ENCODE measurements around the gene CSNK1G3. TPM values are rescaled to one million over a fixed set of nuclear protein-coding genes. Genes with fewer than 3 reads are reported as not detected.

Gene CSNK1G3
- total RNA-seq, 1 experiment from 2014 or later, result 48.3 TPM

DNA sequence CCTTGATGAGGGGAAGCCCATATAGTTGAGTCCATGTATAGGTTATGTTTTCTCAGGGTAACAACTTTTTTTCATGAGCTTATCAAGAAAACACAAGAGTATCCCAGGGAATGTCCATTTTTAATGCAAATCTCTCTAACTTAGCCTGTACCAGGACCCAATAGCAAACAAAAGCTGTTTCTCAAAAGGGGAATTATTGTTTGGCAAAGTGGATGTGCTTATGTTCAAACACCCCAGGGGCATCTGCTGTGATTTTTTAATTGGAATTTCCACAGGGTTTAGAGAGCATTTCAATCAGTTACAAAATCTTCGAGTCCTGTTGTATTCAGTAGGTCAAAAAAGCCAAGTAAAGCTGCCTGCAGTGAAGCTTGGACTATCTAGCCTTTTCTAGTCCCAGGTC lies 33.4 kb upstream of the CSNK1G3 start:
- Histone ChIP-seq H3K9ac (ENCODE audit: extremely low read depth, insufficient read length, low read length) (no peak overlapping the region), H4K5ac (ENCODE audit: insufficient read length, low read depth, low read length) (no peak overlapping the region), H3K27ac (ENCODE audit: insufficient read length, low read depth, low read length) (no peak overlapping the region), H2BK15ac (ENCODE audit: low read depth, low read length) (no peak overlapping the region), H4K8ac (replicated peaks; ENCODE audit: insufficient read length, low read depth, low read length) (no peak overlapping the region), H3K79me1 (ENCODE audit: insufficient read depth, low read depth, low read length, poor library complexity, severe bottlenecking) (no peaks in the 10 kb centered on the region), H3K4ac (ENCODE audit: low read depth, low read length) (no peak overlapping the region), H3K18ac (ENCODE audit: insufficient read length, low read depth, low read length) (no peak overlapping the region), H3K23ac (ENCODE audit: insufficient read length, low read depth, low read length) (no peak overlapping the region), H3T11ph (ENCODE audit: low read length) (no peak overlapping the region), H2BK120ac (ENCODE audit: low read depth, low read length, poor library complexity, severe bottlenecking) (no peak overlapping the region), H3K27me3 (ENCODE audit: insufficient read depth, low read length) (no peaks in the 10 kb centered on the region), H4K91ac (ENCODE audit: insufficient read length, low read depth, low read length) (no peak overlapping the region), H2AK5ac (ENCODE audit: insufficient read length, low read length) (no peak overlapping the region), H2BK20ac (ENCODE audit: low read depth, low read length, poor library complexity, severe bottlenecking) (no peak overlapping the region), H3K9me3 (ENCODE audit: control insufficient read depth, low read depth, low read length) (no peaks in the 10 kb centered on the region), H3K4me1 (ENCODE audit: insufficient read depth, low read length) (no peaks in the 10 kb centered on the region), H3K79me2 (ENCODE audit: insufficient read depth, low read length) (no peaks in the 10 kb centered on the region), H2BK5ac (ENCODE audit: insufficient read length, low read length) (no peak overlapping the region), H2BK12ac (ENCODE audit: insufficient read length, low read depth, low read length) (no peak overlapping the region), H3K14ac (ENCODE audit: insufficient read depth, low read length) (no peak overlapping the region), H3K56ac (ENCODE audit: insufficient read length, low read depth, low read length) (no peak overlapping the region), H2AFZ (ENCODE audit: low read length) (no peak overlapping the region), H3K23me2 (ENCODE audit: insufficient read length, low read depth, low read length, poor library complexity, severe bottlenecking) (no peaks in the 10 kb centered on the region), H4K20me1 (ENCODE audit: control insufficient read depth, insufficient read depth, insufficient read length) (no peaks in the 10 kb centered on the region), H3K4me2 (ENCODE audit: insufficient read depth, insufficient read length, low read length) (no peak overlapping the region)
- WGBS (ENCODE audit: extremely low coverage, insufficient read length, low lambda C conversion rate), result no CpG with 5 or more reads among the region's 1 CpG
- Mint-ChIP-seq H3K27me3 (ENCODE audit: low read depth) (no peaks in the 10 kb centered on the region), H3K27ac (no peak overlapping the region), H3K4me1 (no peaks in the 10 kb centered on the region), H3K36me3 (ENCODE audit: insufficient read depth in 1 of 3, low read depth in 3 of 3) (no peaks in the 10 kb centered on the region), H3K9me3 (no peaks in the 10 kb centered on the region), H3K4me3 (no peak overlapping the region)
- TF ChIP-seq, protein P1, sequence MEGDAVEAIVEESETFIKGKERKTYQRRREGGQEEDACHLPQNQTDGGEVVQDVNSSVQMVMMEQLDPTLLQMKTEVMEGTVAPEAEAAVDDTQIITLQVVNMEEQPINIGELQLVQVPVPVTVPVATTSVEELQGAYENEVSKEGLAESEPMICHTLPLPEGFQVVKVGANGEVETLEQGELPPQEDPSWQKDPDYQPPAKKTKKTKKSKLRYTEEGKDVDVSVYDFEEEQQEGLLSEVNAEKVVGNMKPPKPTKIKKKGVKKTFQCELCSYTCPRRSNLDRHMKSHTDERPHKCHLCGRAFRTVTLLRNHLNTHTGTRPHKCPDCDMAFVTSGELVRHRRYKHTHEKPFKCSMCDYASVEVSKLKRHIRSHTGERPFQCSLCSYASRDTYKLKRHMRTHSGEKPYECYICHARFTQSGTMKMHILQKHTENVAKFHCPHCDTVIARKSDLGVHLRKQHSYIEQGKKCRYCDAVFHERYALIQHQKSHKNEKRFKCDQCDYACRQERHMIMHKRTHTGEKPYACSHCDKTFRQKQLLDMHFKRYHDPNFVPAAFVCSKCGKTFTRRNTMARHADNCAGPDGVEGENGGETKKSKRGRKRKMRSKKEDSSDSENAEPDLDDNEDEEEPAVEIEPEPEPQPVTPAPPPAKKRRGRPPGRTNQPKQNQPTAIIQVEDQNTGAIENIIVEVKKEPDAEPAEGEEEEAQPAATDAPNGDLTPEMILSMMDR (conservative IDR thresholded peaks at IDR 0.05), result no peak
- no peak for DNase-seq

Data from H9 (cell line).